Stimulated activated naive CD8-positive, alpha-beta T cell treated with anti-CD3 and anti-CD28 coated beads, Interleukin-15, amount 100 ng/mL, for 72 hours (primary cell): Measurements from ENCODE around the gene ASTL.

Experiments
- ATAC-seq: fragments of 150-1000 bp; cut with Tn5 transposase; 2 replicates; pipeline ENCODE4 v1.10.0; 2021; ENCODE audit warnings: mild to moderate bottlenecking, moderate library complexity
- DNase-seq, 2 donors: peaks; one replicate each; pipeline ENCODE4 v3.0.0; 2021 to 2022
- H3K27ac Mint-ChIP-seq, 2 donors: one replicate each; pipeline ENCODE4 v1.8.0; 2022; ENCODE audit warnings: mild to moderate bottlenecking in 2 of 2, mixed read lengths in 2 of 2, moderate library complexity in 2 of 2
- H3K27me3 Mint-ChIP-seq: one replicate; pipeline ENCODE4 v1.8.0; 2022; ENCODE audit warnings: mixed read lengths
- H3K4me1 Mint-ChIP-seq: one replicate; pipeline ENCODE4 v1.8.0; 2022; ENCODE audit warnings: mild to moderate bottlenecking, mixed read lengths
- H3K4me3 Mint-ChIP-seq, 2 donors: one replicate each; pipeline ENCODE4 v1.8.0; 2022; ENCODE audit warnings: mild to moderate bottlenecking in 2 of 2, mixed read lengths in 2 of 2, moderate library complexity in 1 of 2
- H3K9me3 Mint-ChIP-seq, 2 donors: one replicate each; pipeline ENCODE4 v1.8.0; 2022; ENCODE audit warnings: mixed read lengths in 2 of 2

ASTL gene

GRCh38 chr2:96129528-96130120 is 8.7 kb downstream of the ASTL start:
- DNase-seq, result no peak
- no peak overlapping the region for H3K4me3 Mint-ChIP-seq
- H3K4me1 Mint-ChIP-seq, result peaks cover 33% of the 10 kb centered on the region
- H3K27me3 Mint-ChIP-seq, result no peaks in the 10 kb centered on the region
- H3K27ac Mint-ChIP-seq, result peak overlapping the region in 1 of 2 donors; percentile 42
- H3K9me3 Mint-ChIP-seq, result no peaks in the 10 kb centered on the region
- no peak for ATAC-seq

GRCh38 chr2:96128456-96128855 is 9.8 kb downstream of the ASTL start:
- Mint-ChIP-seq H3K9me3 (no peaks in the 10 kb centered on the region), H3K27ac (no peak overlapping the region), H3K27me3 (no peaks in the 10 kb centered on the region)

GRCh38 chr2:96124406-96125265 is 13.7 kb downstream of the ASTL start:
- Mint-ChIP-seq H3K4me1 (peaks cover 22% of the 10 kb centered on the region), H3K27ac (peak overlapping the region in 1 of 2 donors; percentile 28), H3K27me3 (peaks cover 23% of the 10 kb centered on the region), H3K4me3 (no peak overlapping the region), H3K9me3 (no peaks in the 10 kb centered on the region)
- DNase-seq, result no peak
- no peak for ATAC-seq

More at GRCh38 chr2:96128456-96128855, 9.8 kb downstream of the ASTL start:
- Mint-ChIP-seq H3K4me3 (no peak overlapping the region), H3K4me1 (peaks cover 33% of the 10 kb centered on the region)
- no peak for DNase-seq
- ATAC-seq, result no peak

GRCh38 chr2:96123936-96124335 is 14.4 kb downstream of the ASTL start:
- Mint-ChIP-seq H3K4me3 (no peak overlapping the region), H3K9me3 (no peaks in the 10 kb centered on the region), H3K27ac (no peak overlapping the region), H3K4me1 (peaks cover 23% of the 10 kb centered on the region), H3K27me3 (peaks cover 30% of the 10 kb centered on the region)
- ATAC-seq (no peak), DNase-seq (no peak)

- no peak overlapping the region for H3K27ac Mint-ChIP-seq
- H3K4me1 Mint-ChIP-seq, result peaks cover 23% of the 10 kb centered on the region
- DNase-seq (no peak), ATAC-seq (no peak)
- peaks cover 36% of the 10 kb centered on the region for H3K27me3 Mint-ChIP-seq
- H3K4me3 Mint-ChIP-seq, result no peak overlapping the region
- no peaks in the 10 kb centered on the region for H3K9me3 Mint-ChIP-seq
These were observed 15.0 kb downstream of the ASTL start for GRCh38 chr2:96123290-96123689.

- ATAC-seq (no peak), DNase-seq (no peak)
- Mint-ChIP-seq H3K4me3 (no peak overlapping the region), H3K27ac (no peak overlapping the region), H3K9me3 (no peaks in the 10 kb centered on the region), H3K27me3 (peaks cover 45% of the 10 kb centered on the region), H3K4me1 (peaks cover 32% of the 10 kb centered on the region)
These were observed 15.9 kb downstream of the ASTL start for GRCh38 chr2:96122391-96122790.

- no peak for ATAC-seq
- peaks cover 47% of the 10 kb centered on the region for H3K27me3 Mint-ChIP-seq
- no peak overlapping the region for H3K4me3 Mint-ChIP-seq
- peaks cover 35% of the 10 kb centered on the region for H3K4me1 Mint-ChIP-seq
- no peaks in the 10 kb centered on the region for H3K9me3 Mint-ChIP-seq
- DNase-seq, result no peak
- no peak overlapping the region for H3K27ac Mint-ChIP-seq
These were observed 16.9 kb downstream of the ASTL start for GRCh38 chr2:96121414-96121813.

GRCh38 chr2:96120991-96121390 is 17.3 kb downstream of the ASTL start:
- H3K4me3 Mint-ChIP-seq, result no peak overlapping the region
- no peak for DNase-seq
- no peaks in the 10 kb centered on the region for H3K9me3 Mint-ChIP-seq
- ATAC-seq, result no peak
- H3K27me3 Mint-ChIP-seq, result peaks cover 49% of the 10 kb centered on the region
- no peak overlapping the region for H3K27ac Mint-ChIP-seq
- peaks cover 39% of the 10 kb centered on the region for H3K4me1 Mint-ChIP-seq

GRCh38 chr2:96120091-96120720 is 18.1 kb downstream of the ASTL start:
- Mint-ChIP-seq H3K27ac (no peak overlapping the region), H3K4me1 (peaks cover 45% of the 10 kb centered on the region), H3K4me3 (peak overlapping the region in 1 of 2 donors; percentile 45), H3K9me3 (no peaks in the 10 kb centered on the region), H3K27me3 (peaks cover 57% of the 10 kb centered on the region)
- ATAC-seq (no peak), DNase-seq (no peak)

- Mint-ChIP-seq H3K27ac (no peak overlapping the region), H3K4me1 (peaks cover 45% of the 10 kb centered on the region), H3K27me3 (peaks cover 61% of the 10 kb centered on the region), H3K9me3 (no peaks in the 10 kb centered on the region), H3K4me3 (no peak overlapping the region)
- DNase-seq (no peak), ATAC-seq (no peak)
These were observed 18.9 kb downstream of the ASTL start for GRCh38 chr2:96119389-96119751.

GRCh38 chr2:96118698-96119388 is 19.5 kb downstream of the ASTL start:
- DNase-seq (no peak), ATAC-seq (no peak)
- peaks cover 45% of the 10 kb centered on the region for H3K4me1 Mint-ChIP-seq
- H3K27ac Mint-ChIP-seq, result no peak overlapping the region
- H3K27me3 Mint-ChIP-seq, result peaks cover 61% of the 10 kb centered on the region
- H3K9me3 Mint-ChIP-seq, result no peaks in the 10 kb centered on the region
- no peak overlapping the region for H3K4me3 Mint-ChIP-seq

- no peaks in the 10 kb centered on the region for H3K9me3 Mint-ChIP-seq
- DNase-seq (no peak), ATAC-seq (no peak)
- H3K4me1 Mint-ChIP-seq, result peaks cover 45% of the 10 kb centered on the region
- H3K27ac Mint-ChIP-seq, result no peak overlapping the region
- H3K27me3 Mint-ChIP-seq, result peaks cover 61% of the 10 kb centered on the region
- H3K4me3 Mint-ChIP-seq, result peak overlapping the region; percentile 64 to 67
These were observed 20.4 kb downstream of the ASTL start for GRCh38 chr2:96117701-96118588.

- Mint-ChIP-seq H3K4me1 (peaks cover 45% of the 10 kb centered on the region), H3K27ac (no peak overlapping the region), H3K9me3 (no peaks in the 10 kb centered on the region), H3K27me3 (peaks cover 61% of the 10 kb centered on the region), H3K4me3 (peak overlapping the region; percentile 64 to 90)
- ATAC-seq (peak; percentile 78), DNase-seq (peak; percentile 69 to 83)
These were observed 21.3 kb downstream of the ASTL start for GRCh38 chr2:96116879-96117533.

GRCh38 chr2:96116424-96116878 is 21.9 kb downstream of the ASTL start, which contains the start of gene ADRA2B:
ADRA2B (minus strand) TSS chr2:96116571; CDS start chr2:96116149, 422 bp downstream.
- DNase-seq, result peak in 1 of 2 donors; percentile 66
- H3K27ac Mint-ChIP-seq, result peak within 1 kb of the TSS in 1 of 2 donors; percentile 27
- peaks cover 44% of the 10 kb centered on the region for H3K4me1 Mint-ChIP-seq
- H3K4me3 Mint-ChIP-seq, result peak within 1 kb of the TSS; percentile 82 to 90
- ATAC-seq, result peak; percentile 68
- no peaks in the 10 kb centered on the region for H3K9me3 Mint-ChIP-seq
- H3K27me3 Mint-ChIP-seq, result peaks cover 56% of the 10 kb centered on the region
